NOMO-1 treated with DMSO at 0.1 percent for 48 hours (cell line): ENCODE measurements around the gene NAGPA.
A peak's percentile ranks its signal among the peaks of the same experiment; 100 is the strongest.
"Not testable (repeated sequence)": the region's sequence is repeated elsewhere in the genome, so short reads cannot be mapped to it uniquely, and the experiment has no call there.

Source experiments
- DNase-seq: peaks from one replicate; lab custom pipeline; 2025; ENCODE audit not compliant: unreplicated experiment; lab: John Stamatoyannopoulos, UW

NAGPA gene

GRCh38 chr16:5033256-5034166 is at the start of gene NAGPA:
TSS of gene NAGPA (minus strand) at chr16:5033935. CDS start at chr16:5033914, 21 bp downstream.
- DNase-seq: peak; percentile 64

DNA sequence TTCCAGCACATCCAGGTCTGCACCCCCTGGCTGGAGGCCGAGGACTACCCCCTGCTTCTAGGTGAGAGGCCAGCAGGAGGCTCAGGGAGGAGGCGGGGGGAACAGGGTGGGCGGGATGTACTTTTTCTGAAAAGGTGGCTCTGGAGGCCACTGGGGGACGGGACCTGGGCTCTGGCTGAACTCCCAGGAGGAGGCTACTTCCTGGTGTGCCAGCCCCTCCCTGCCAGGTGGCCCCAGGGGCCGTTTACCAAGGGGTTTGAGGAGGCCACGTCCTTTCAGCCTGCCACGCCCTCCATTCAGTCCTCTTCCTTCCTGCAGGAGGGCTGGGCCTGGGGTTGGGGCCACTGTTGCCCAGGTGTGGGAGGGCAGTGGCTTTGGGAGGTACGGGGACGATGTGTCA is 47.3 kb upstream of the NAGPA start:
- DNase-seq: not testable (repeated sequence)

DNA sequence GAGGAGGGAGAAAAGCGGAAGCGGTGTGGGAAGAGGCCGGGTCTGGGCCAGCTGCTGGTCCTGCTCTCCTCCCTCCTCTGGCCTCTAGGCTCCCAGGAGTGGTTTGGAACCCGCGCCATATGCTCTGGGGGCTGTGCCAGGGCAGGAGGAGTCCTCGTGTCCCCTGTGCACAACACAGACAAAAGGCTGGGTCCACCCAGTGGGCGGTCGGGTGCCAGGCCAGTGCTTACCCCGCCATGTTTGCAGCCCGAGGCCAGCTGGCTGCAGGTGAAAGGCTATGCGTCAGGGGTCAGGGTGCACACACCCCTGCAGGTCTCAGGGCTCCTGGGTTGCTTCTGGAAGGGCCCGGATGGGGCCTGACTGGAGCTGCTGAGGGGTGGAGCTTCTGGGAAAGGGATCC is 46.7 kb upstream of the NAGPA start:
- not testable (repeated sequence) for DNase-seq

DNA sequence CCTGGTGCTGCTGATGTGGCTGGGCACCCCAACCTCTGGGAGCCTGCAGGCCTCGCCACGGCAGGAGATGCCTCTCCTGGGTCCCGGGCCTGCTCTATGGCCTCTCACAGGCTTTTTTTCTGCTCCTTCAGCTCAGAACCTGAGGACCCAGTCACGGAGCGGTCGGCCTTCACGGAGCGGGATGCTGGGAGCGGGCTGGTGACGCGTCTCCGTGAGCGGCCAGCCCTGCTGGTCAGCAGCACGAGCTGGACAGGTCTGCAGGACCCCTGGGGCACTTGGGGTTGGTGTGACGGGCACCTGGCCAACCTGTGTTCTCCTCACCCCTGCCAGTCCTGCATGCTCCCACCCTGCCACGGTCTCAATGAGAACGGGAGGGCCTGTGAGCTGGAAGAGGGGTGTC is 44.9 kb upstream of the NAGPA start:
- DNase-seq: no peak

- DNase-seq: no peak
Observed at GRCh38 chr16:5077304-5077703, 43.6 kb upstream of the NAGPA start.

DNA sequence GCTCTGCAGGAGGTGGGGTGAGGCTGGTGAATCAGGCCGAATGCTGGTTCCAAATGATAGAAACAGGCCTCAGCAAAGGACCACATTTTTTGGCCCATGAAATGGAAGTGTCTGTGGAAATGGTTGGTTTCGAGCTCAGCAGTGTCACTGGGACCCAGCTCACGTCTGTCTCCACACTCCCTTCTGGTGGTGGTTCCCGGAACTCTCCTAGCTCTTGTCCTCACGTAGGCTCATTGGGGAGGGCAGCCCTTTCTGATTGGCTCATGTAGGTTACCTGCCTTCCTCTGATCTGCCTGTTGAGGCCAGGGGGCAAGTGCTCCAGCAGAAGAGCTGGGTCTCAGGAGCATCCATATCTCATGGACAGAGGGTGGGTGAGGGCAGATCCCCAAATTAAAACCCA is 41.9 kb upstream of the NAGPA start:
- DNase-seq: no peak

DNA sequence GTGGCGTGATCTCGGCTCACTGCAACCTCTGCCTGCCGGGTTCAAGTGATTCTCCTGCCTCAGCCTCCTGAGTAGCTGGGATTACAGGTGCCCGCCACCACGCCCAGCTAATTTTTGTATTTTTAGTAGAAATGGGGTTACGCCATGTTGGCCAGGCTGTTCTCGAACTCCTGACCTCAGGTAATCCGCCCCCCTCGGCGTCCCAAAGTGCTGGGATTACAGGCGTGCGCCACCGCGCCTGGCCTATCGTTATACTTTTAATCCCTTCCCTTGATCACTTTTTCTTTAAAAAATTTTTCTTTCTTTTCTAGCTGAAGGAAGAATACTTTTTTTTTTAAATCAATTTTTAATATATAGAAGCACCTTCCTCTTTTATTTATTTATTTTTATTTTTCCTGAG is 40.0 kb upstream of the NAGPA start:
- not testable (repeated sequence) for DNase-seq

DNA sequence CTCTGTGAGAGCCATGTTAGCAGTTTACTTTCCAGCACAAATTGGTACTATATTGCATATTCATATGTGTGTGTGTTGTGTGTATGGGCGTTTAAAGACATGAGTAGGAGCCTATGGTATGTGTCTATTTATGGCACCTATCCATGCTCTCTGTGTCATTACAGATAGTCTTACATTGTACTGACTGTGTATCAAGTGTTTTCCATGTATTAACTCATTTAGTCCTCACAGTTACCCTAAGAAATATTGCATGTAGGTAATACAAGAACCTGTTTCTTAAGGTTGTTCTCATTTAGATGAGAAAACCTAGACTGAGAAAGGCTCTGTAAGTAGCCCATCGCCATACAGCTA is 39.5 kb upstream of the NAGPA start:
- no peak for DNase-seq

GRCh38 chr16:5072334-5073278 is 38.9 kb upstream of the NAGPA start:
- no peak for DNase-seq

DNA sequence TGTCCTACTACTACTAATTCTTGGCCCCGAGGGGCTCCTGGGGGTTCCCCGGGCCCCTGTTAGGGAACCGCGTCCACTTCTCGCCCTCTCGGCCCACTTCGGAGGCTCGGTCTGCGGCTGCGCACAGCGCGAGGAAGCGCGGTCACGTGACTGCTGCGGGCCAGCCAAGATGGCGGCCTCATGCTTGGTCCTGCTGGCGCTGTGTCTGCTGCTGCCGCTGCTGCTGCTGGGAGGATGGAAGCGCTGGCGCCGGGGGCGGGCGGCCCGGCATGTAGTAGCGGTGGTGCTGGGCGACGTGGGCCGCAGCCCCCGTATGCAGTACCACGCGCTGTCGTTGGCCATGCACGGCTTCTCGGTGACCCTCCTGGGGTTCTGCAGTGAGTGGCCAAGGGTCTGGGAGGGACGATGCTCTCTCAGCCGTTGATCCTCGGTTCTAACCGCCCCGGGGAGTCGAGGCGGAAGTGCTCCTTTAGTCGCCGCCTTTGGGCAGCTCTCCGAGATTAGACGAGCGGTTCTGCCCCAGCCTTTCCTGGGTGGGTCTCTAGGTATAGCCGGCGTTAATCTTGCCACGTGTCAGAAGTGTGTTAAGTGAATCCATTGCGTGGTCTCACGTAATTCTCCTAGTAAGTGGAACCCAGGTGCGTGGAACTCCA is 38.1 kb upstream of the NAGPA start, which contains the start of gene ALG1:
Gene ALG1, plus strand, starts transcription at position 163 of the 653 bp plus-strand sequence. Its CDS starts 7 bp downstream, at position 170.
- peak; percentile 78 for DNase-seq

DNA sequence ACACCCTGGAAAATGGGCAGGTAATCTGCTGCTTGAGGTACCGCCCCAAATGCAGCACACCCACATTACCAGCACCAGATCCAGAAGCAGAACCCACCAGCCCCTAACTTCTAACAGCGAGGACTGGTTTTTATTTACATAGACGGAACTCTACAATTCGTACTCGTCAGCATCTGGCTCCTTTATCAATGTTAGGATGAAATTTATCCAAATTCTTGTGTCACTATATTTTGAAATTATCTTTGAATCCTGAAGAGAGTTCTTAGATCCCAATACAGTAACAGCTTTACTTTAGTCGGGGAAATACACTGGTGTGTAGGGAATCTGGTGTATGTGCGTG is 37.6 kb upstream of the NAGPA start:
- no peak for DNase-seq

DNA sequence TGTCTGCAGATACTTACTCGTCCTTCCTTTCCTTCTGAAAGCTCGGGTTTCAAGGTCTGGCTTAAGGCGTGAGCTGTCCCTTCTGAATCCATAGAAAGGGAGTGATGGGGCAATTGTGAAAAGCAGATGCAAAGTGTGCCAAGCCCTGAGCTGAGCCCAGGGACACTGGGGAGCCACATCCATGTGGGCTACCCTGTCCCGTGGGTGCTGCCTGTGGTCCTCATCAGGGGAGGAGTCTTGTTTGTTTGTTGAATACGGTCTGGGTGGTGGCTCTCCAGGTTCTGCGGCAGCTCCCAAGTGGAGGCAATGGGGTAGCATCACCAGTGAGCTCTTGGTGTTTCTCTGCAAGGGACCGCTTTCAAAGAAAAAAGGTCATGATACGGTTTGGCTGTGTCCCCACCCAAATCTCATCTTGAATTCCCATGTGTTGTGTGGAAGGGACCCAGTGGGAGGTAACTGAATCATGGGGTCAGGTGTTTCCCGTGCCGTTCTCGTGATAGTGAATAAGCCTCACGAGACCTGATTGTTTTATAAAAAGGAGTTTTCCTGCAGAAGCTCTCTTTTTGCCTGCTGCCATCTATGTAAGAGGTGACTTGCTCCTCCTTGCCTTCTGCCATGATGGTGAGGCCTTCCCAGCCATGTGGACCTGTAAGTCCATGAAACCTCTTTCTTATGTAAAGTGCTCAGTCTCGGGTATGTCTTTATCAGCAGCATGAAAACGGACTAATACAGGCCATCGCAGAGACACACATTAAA is 36.9 kb upstream of the NAGPA start:
- no peak for DNase-seq

DNA sequence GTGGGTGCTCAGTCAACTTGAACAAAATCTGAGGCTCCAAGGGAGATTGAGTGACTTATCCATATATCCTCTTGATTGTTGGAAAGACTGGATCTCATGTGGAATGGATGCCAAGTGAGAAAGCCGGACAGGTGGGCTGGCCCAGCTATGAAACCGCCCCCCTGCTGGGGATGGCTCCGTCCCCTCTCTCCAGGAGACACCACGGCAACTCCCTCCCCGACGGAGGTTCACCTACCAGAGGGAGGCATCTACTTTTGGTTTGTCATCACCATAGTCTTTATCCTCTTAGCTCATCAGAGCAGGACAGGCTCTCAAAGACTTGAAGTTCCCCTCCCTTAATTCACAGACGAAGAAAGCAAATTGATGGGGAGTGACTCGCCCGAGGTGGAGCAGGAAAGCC is 36.1 kb upstream of the NAGPA start:
- no peak for DNase-seq

DNA sequence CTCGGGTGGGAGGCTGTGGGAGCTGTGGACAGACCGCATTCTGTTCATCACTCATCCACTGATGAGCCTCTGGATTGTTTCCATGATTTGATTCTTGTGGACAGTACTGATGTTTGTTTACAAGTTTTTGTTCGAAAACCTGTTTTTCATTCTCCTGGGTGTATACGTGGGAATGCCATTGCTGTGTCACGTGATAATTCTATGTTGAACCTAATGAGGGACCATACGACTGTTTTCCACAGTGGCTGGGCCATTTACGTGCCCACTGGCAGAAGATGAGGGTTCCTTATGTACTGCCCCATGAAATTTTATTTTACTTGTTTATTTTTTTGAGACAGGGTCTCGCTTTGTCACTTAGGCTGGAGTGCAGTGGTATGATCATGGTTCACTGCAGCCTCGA is 35.3 kb upstream of the NAGPA start:
- no peak for DNase-seq

GRCh38 chr16:5066511-5066910 is 32.8 kb upstream of the NAGPA start:
- DNase-seq: peak; percentile 4

DNA sequence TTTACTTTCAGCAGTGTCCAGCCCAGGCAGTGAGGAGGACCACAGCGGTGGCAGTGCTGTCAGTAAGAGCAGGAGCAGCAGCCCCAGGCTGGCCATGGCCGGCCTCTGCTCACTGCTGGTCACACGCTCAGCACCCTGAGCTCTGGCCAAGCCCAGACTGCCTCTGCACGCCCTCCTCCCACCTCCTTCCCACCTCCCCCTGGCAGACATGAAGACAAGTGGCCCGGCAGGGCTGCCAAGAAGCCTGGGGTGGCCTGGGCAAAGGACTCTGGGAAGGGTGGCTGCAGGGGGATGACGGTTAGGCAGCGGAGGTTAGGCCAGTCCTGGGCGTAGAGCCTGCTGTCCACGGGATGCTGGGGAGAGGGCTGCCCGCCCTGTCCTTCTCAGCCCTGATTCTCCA is 32.1 kb upstream of the NAGPA start, which contains the start of gene C16orf89:
Gene C16orf89, minus strand, starts transcription at position 144 of the 400 bp plus-strand sequence. Its CDS starts 48 bp downstream, at position 96.
- no peak for DNase-seq

- no peak for DNase-seq
Observed at GRCh38 chr16:5065326-5065725, 31.6 kb upstream of the NAGPA start.

- DNase-seq: no peak
Observed at GRCh38 chr16:5064915-5065314, 31.2 kb upstream of the NAGPA start.

DNA sequence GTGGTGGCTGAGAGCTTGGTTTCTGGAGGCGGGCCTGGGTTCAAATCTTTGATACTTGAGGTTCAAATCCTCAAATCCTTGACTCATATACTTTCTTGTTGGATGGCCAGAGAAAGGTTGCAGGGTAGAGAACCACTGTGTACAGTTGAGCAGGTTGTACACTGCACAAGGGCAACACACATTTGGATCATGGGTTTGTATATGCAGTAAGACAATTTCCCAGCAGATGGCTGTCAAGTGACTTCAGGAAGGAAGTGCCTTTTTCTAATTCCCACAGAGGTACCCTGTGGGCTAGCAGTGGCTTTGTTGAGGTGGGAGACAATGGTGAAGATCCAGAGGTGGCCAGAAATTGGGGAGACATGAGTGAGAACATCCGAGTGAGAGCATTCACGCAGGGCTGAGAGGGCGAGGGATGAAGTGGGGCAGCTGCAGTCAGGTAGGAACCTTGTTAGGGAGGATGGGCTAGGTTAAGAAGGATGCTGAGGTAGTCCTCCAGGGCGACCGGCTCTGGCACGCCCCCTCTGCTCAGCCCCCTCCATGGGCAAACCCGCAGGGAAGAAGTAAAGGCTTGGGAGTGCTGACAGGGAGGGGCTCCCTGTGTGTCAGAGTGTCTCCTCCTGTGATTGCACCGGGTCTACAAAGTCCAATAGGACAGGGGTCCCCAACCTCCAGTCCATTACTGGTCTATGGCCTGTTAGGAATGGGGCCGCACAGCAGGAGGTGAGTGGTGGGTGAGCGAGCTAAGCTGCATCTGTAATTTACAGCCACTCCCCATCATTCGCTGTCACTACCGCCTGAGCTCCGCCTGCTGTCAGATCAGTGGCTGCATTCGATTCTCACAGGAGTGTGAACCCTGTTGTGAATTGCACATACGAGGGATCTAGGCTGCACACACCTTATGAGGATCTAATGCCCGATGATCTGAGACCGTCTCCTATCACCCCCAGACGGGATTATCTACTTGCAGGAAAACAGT is 29.3 kb upstream of the NAGPA start:
- DNase-seq: no peak
